Right lobe of liver (tissue), 6 donors: ENCODE data around the gene COL9A1. TPM values are rescaled to one million over a fixed set of nuclear protein-coding genes. Genes with fewer than 3 reads are reported as not detected.

Experiments used
- ATAC-seq, 4 donors: fragments of 200-7000 bp; cut with Tn5 transposase; one replicate each; pipeline ENCODE4 v1.9.1; 2020; ENCODE audit warnings: mild to moderate bottlenecking in 4 of 4, moderate library complexity in 4 of 4
- DNase-seq, 3 donors: peaks; one replicate each; pipeline ENCODE4 v3.0.0-alpha.2; 2020
- H3K27ac ChIP-seq, 3 donors: fragments of 200-600 bp; one replicate each; pipeline ENCODE4 v1.8.0; 2022
- H3K27me3 ChIP-seq, 2 donors: fragments of 200-600 bp; one replicate each; pipeline ENCODE4 v1.8.0; 2022
- H3K36me3 ChIP-seq, 4 donors: fragments of 200-600 bp; sonication (generic) in 1 of 4; one replicate each; pipeline versions ENCODE4 v1.5.1 to v1.8.0; 2017 to 2022; ENCODE audit warnings: control low read depth in 1 of 4
- H3K4me1 ChIP-seq, 4 donors: fragments of 200-600 bp; sonication (generic) in 1 of 4; one replicate each; pipeline versions ENCODE4 v1.5.1 to v1.8.0; 2017 to 2022; ENCODE audit warnings: control low read depth in 1 of 4
- H3K4me3 ChIP-seq, 3 donors: fragments of 200-600 bp; one replicate each; pipeline ENCODE4 v1.8.0; 2022
- H3K9me3 ChIP-seq, 4 donors: fragments of 200-600 bp; sonication (generic) in 1 of 4; one replicate each; pipeline versions ENCODE4 v1.5.1 to v1.8.0; 2017 to 2022; ENCODE audit warnings: control low read depth in 1 of 4
- CTCF ChIP-seq, 4 donors: fragments of 200-600 bp in 3 of 4; fragments of 450-650 bp in 1 of 4; IDR thresholded peaks; one replicate each; pipeline versions ENCODE4 v1.5.1 to v1.8.0; 2016 to 2022; ENCODE audit warnings: antibody characterized with exemption in 4 of 4, mild to moderate bottlenecking in 2 of 4
- POLR2A ChIP-seq: fragments of 450-650 bp; IDR thresholded peaks from one replicate; pipeline ENCODE4 v1.6.1; 2017; ENCODE audit warnings: antibody characterized with exemption, mild to moderate bottlenecking
- WGBS: methylation state at CpG from one replicate; pipeline ENCODE4 v1.1.6; 2018; ENCODE audit warnings: low coverage, low lambda C conversion rate; ENCODE audit not compliant: insufficient coverage; ENCODE audit errors: missing lambda C conversion rate; 5-methylcytosine and 5-hydroxymethylcytosine counted together
- intact Hi-C, 2 donors: fragments of 100-400 bp; cut with DNase I; formaldehyde crosslinking; loops; one replicate each; pipeline versions ENCODE4 v1.11.2 to v1.14.1; 2022
- total RNA-seq, 6 experiments: library from RNA; depleted of rRNA in 2 of 6; stranded (reverse); fragments of >200 nt in 2 of 6; fragmentation: NEBNext Ultra II Directional in 3 of 6; extraction: Animal tissue kit (Norgen Biotek cat#: 25700) in 3 of 6; gene quantifications; one replicate each; pipeline versions ENCODE4 v1.1.0 to v1.2.4, GENCODE V29; 2016 to 2023
- donor health status: DM: no; HTN: yes; CAD: no.
- donor health status: DM: no; HTN: no; CAD: no.
- donor health status: DM: no; HTN: no; CAD: no.
- donor health status: DM: no; HTN: yes; CAD: no.
- donor health status: DM: no; HTN: yes; CAD: no.

COL9A1 gene
- total RNA-seq, 6 experiments from 2014 or later = 0.11 TPM; not detected in 5

GRCh38 chr6:70219943-70220613 is 82.8 kb downstream of the COL9A1 start:
- WGBS = 57% methylated on average over 1 of the region's 1 CpG
- ATAC-seq = no peak
- no peaks in the 10 kb centered on the region for H3K36me3 ChIP-seq
- no peak overlapping the region for H3K4me3 ChIP-seq
- intact Hi-C loops = no loop called here
- TF ChIP-seq POLR2A = no peak
- TF ChIP-seq CTCF (IDR thresholded peaks at IDR 0.05) = no peak
- no peaks in the 10 kb centered on the region for H3K27me3 ChIP-seq
- H3K9me3 ChIP-seq = no peaks in the 10 kb centered on the region
- no peak overlapping the region for H3K27ac ChIP-seq
- peaks cover 0 to 4% (median 2%) of the 10 kb centered on the region in 4 donors for H3K4me1 ChIP-seq
- DNase-seq = no peak

- TF ChIP-seq POLR2A (no peak), CTCF (IDR thresholded peaks at IDR 0.05) (no peak)
- no peak overlapping the region for H3K27ac ChIP-seq
- H3K36me3 ChIP-seq = no peaks in the 10 kb centered on the region
- no peaks in the 10 kb centered on the region for H3K9me3 ChIP-seq
- H3K4me3 ChIP-seq = no peak overlapping the region
- peaks cover 0 to 3% (median 2%) of the 10 kb centered on the region in 4 donors for H3K4me1 ChIP-seq
- intact Hi-C loops = no loop called here
- H3K27me3 ChIP-seq = no peaks in the 10 kb centered on the region
- ATAC-seq (no peak), DNase-seq (no peak)
- WGBS = 70% methylated on average over 5 of the region's 8 CpGs
Measured at GRCh38 chr6:70216767-70217166, 86.1 kb downstream of the COL9A1 start.

- WGBS = 60% methylated on average over 4 of the region's 4 CpGs
- H3K9me3 ChIP-seq = no peaks in the 10 kb centered on the region
- no peak overlapping the region for H3K4me3 ChIP-seq
- H3K27me3 ChIP-seq = no peaks in the 10 kb centered on the region
- ATAC-seq (no peak), DNase-seq (no peak)
- H3K36me3 ChIP-seq = no peaks in the 10 kb centered on the region
- TF ChIP-seq POLR2A (no peak), CTCF (IDR thresholded peaks at IDR 0.05) (no peak)
- H3K4me1 ChIP-seq = no peaks in the 10 kb centered on the region
- intact Hi-C loops = no loop called here
- no peak overlapping the region for H3K27ac ChIP-seq
Measured at GRCh38 chr6:70215460-70216108, 87.3 kb downstream of the COL9A1 start.

- no peaks in the 10 kb centered on the region for H3K36me3 ChIP-seq
Measured at GRCh38 chr6:70210462-70210861, 92.4 kb downstream of the COL9A1 start.

More at GRCh38 chr6:70210462-70210861, 92.4 kb downstream of the COL9A1 start:
- Histone ChIP-seq H3K27ac (no peak overlapping the region), H3K4me1 (no peaks in the 10 kb centered on the region), H3K9me3 (no peaks in the 10 kb centered on the region), H3K27me3 (peaks cover 0 to 5% of the 10 kb centered on the region in 2 donors), H3K4me3 (no peak overlapping the region)
- no peak for DNase-seq
- TF ChIP-seq POLR2A (no peak), CTCF (IDR thresholded peaks at IDR 0.05) (peak; percentile 16 to 32 (median 26))
- intact Hi-C loops = no loop called here
- 22% methylated on average over 2 of the region's 2 CpGs for WGBS
- peak in 2 of 4 donors; percentile 26 to 38 for ATAC-seq
